Measurements from ENCODE around the gene TEN1. TPM values are rescaled to one million over a fixed set of nuclear protein-coding genes. Genes with fewer than 3 reads are reported as not detected.

Gene TEN1
- total RNA-seq, 2 experiments from 2014 or later, result 16.8 to 21.0 TPM

GRCh38 chr17:75979705-75980187 lies 706 bp downstream of the TEN1 start:
- Mint-ChIP-seq H3K27ac (peak overlapping the region; percentile 100), H3K9me3 (ENCODE audit: insufficient read depth) (no peaks in the 10 kb centered on the region), H3K4me1 (ENCODE audit: low read depth) (peaks cover 40% of the 10 kb centered on the region), H3K4me3 (peak overlapping the region; percentile 99), H3K27me3 (ENCODE audit: low read depth) (no peaks in the 10 kb centered on the region), H3K36me3 (ENCODE audit: low read depth) (peaks cover 19% of the 10 kb centered on the region)
- DNase-seq, result no peak
- POLR2A ChIA-PET, result interaction anchor here (0.6 to 0.7 kb wide), 3 partner anchors 15 to 195 kb away, joined by 3 to 4 read pairs (median 3); partner anchors contain the start of gene UNK
- ATAC-seq, result peak; percentile 47
- CTCF ChIA-PET, result interaction anchor here (1.0 to 1.9 kb wide), 4 partner anchors 9 to 337 kb away, joined by 3 to 10 read pairs (median 3); partner anchors contain the start of gene CDK3

- H3K27ac Mint-ChIP-seq, result peak overlapping the region; percentile 100
- peaks cover 19% of the 10 kb centered on the region for H3K36me3 Mint-ChIP-seq (ENCODE audit: low read depth)
- H3K4me1 Mint-ChIP-seq (ENCODE audit: low read depth), result peaks cover 40% of the 10 kb centered on the region
- ChIA-PET POLR2A (interaction anchor here (0.6 to 0.7 kb wide), 4 partner anchors 16 to 390 kb away, joined by 3 to 4 read pairs (median 3); partner anchors contain the start of gene UNK), CTCF (interaction anchor here (0.6 to 1.9 kb wide), 9 partner anchors 9 to 336 kb away, joined by 3 to 10 read pairs (median 3); partner anchors contain the start of gene CDK3)
- H3K4me3 Mint-ChIP-seq, result peak overlapping the region; percentile 99
- DNase-seq (no peak), ATAC-seq (no peak)
- H3K27me3 Mint-ChIP-seq (ENCODE audit: low read depth), result no peaks in the 10 kb centered on the region
- H3K9me3 Mint-ChIP-seq (ENCODE audit: insufficient read depth), result no peaks in the 10 kb centered on the region
Measured at GRCh38 chr17:75980188-75981018, 1.4 kb downstream of the TEN1 start.

- Mint-ChIP-seq H3K9me3 (ENCODE audit: insufficient read depth) (no peaks in the 10 kb centered on the region), H3K4me1 (ENCODE audit: low read depth) (peaks cover 34% of the 10 kb centered on the region), H3K27ac (peak overlapping the region; percentile 100), H3K27me3 (ENCODE audit: low read depth) (no peaks in the 10 kb centered on the region), H3K4me3 (peak overlapping the region; percentile 99), H3K36me3 (ENCODE audit: low read depth) (peaks cover 17% of the 10 kb centered on the region)
- DNase-seq, result no peak
- ATAC-seq, result no peak
- ChIA-PET POLR2A (interaction anchor here (0.7 kb wide), 1 partner anchor 15 kb away, joined by 3 read pairs; no protein-coding TSS in a partner anchor), CTCF (interaction anchor here (0.6 to 1.9 kb wide), 7 partner anchors 8 to 105 kb away, joined by 3 to 10 read pairs (median 3); partner anchors contain the start of gene CDK3)
Measured at GRCh38 chr17:75981019-75981615, 2.1 kb downstream of the TEN1 start.

- DNase-seq, result no peak
- ATAC-seq, result no peak
- H3K4me1 Mint-ChIP-seq (ENCODE audit: low read depth), result peaks cover 17% of the 10 kb centered on the region
- CTCF ChIA-PET, result interaction anchor here (1.3 to 2.4 kb wide), 2 partner anchors 17 to 106 kb away, joined by 4 to 13 read pairs; partner anchors contain the start of gene CDK3
- no peaks in the 10 kb centered on the region for H3K9me3 Mint-ChIP-seq (ENCODE audit: insufficient read depth)
- H3K36me3 Mint-ChIP-seq (ENCODE audit: low read depth), result peaks cover 11% of the 10 kb centered on the region
- no peak overlapping the region for H3K4me3 Mint-ChIP-seq
- POLR2A ChIA-PET, result no interaction called here
- H3K27ac Mint-ChIP-seq, result no peak overlapping the region
- no peaks in the 10 kb centered on the region for H3K27me3 Mint-ChIP-seq (ENCODE audit: low read depth)
Measured at GRCh38 chr17:75983501-75984181, 4.6 kb downstream of the TEN1 start.

- CTCF ChIA-PET, result no interaction called here
Measured at GRCh38 chr17:75985986-75986385, 6.9 kb downstream of the TEN1 start.

GRCh38 chr17:75987041-75987440 lies 8.0 kb downstream of the TEN1 start:
- no peaks in the 10 kb centered on the region for H3K4me1 Mint-ChIP-seq (ENCODE audit: low read depth)
- no peaks in the 10 kb centered on the region for H3K9me3 Mint-ChIP-seq (ENCODE audit: insufficient read depth)
- ChIA-PET POLR2A (no interaction called here), CTCF (interaction anchor here (1.3 kb wide), 1 partner anchor 13 kb away, joined by 4 read pairs; no protein-coding TSS in a partner anchor)
- DNase-seq, result no peak
- H3K4me3 Mint-ChIP-seq, result no peak overlapping the region
- no peaks in the 10 kb centered on the region for H3K27me3 Mint-ChIP-seq (ENCODE audit: low read depth)
- peaks cover 8% of the 10 kb centered on the region for H3K36me3 Mint-ChIP-seq (ENCODE audit: low read depth)
- H3K27ac Mint-ChIP-seq, result no peak overlapping the region
- no peak for ATAC-seq

More at GRCh38 chr17:75985986-75986385, 6.9 kb downstream of the TEN1 start:
- Mint-ChIP-seq H3K27ac (no peak overlapping the region), H3K27me3 (ENCODE audit: low read depth) (no peaks in the 10 kb centered on the region), H3K36me3 (ENCODE audit: low read depth) (peaks cover 4% of the 10 kb centered on the region), H3K9me3 (ENCODE audit: insufficient read depth) (no peaks in the 10 kb centered on the region), H3K4me3 (no peak overlapping the region), H3K4me1 (ENCODE audit: low read depth) (peaks cover 4% of the 10 kb centered on the region)
- ATAC-seq (no peak), DNase-seq (no peak)
- POLR2A ChIA-PET, result interaction anchor here (1.2 kb wide), 1 partner anchor 9 kb away, joined by 3 read pairs; no protein-coding TSS in a partner anchor

- Mint-ChIP-seq H3K27me3 (ENCODE audit: low read depth) (no peaks in the 10 kb centered on the region), H3K4me1 (ENCODE audit: low read depth) (peaks cover 6% of the 10 kb centered on the region), H3K9me3 (ENCODE audit: insufficient read depth) (no peaks in the 10 kb centered on the region), H3K27ac (no peak overlapping the region), H3K36me3 (ENCODE audit: low read depth) (peaks cover 12% of the 10 kb centered on the region), H3K4me3 (no peak overlapping the region)
- ChIA-PET POLR2A (no interaction called here), CTCF (interaction anchor here (1.8 kb wide), 1 partner anchor 9 kb away, joined by 4 read pairs; the partner anchor contains the start of gene CDK3)
- DNase-seq (no peak), ATAC-seq (no peak)
Measured at GRCh38 chr17:75991396-75991795, 12.4 kb downstream of the TEN1 start.

- no peak for ATAC-seq
- H3K9me3 Mint-ChIP-seq (ENCODE audit: insufficient read depth), result no peaks in the 10 kb centered on the region
- ChIA-PET POLR2A (interaction anchor here (0.8 kb wide), 1 partner anchor 9 kb away, joined by 3 read pairs; no protein-coding TSS in a partner anchor), CTCF (interaction anchor here (2.6 to 11.4 kb wide), 2 partner anchors 10 to 18 kb away, joined by 17 to 122 read pairs; no protein-coding TSS in a partner anchor)
- H3K27ac Mint-ChIP-seq, result no peak overlapping the region
- H3K27me3 Mint-ChIP-seq (ENCODE audit: low read depth), result no peaks in the 10 kb centered on the region
- no peak for DNase-seq
- H3K36me3 Mint-ChIP-seq (ENCODE audit: low read depth), result peaks cover 8% of the 10 kb centered on the region
- no peak overlapping the region for H3K4me3 Mint-ChIP-seq
- H3K4me1 Mint-ChIP-seq (ENCODE audit: low read depth), result peaks cover 19% of the 10 kb centered on the region
Measured at GRCh38 chr17:75994802-75995370, 15.8 kb downstream of the TEN1 start.

GRCh38 chr17:75995385-75995925 lies 16.4 kb downstream of the TEN1 start:
- ATAC-seq (no peak), DNase-seq (no peak)
- Mint-ChIP-seq H3K27me3 (ENCODE audit: low read depth) (no peaks in the 10 kb centered on the region), H3K4me3 (no peak overlapping the region), H3K27ac (no peak overlapping the region), H3K4me1 (ENCODE audit: low read depth) (peaks cover 19% of the 10 kb centered on the region), H3K36me3 (ENCODE audit: low read depth) (peaks cover 8% of the 10 kb centered on the region), H3K9me3 (ENCODE audit: insufficient read depth) (no peaks in the 10 kb centered on the region)
- ChIA-PET CTCF (interaction anchor here (2.6 to 11.4 kb wide), 2 partner anchors 10 to 17 kb away, joined by 17 to 122 read pairs; no protein-coding TSS in a partner anchor), POLR2A (interaction anchor here (0.7 to 0.8 kb wide), 2 partner anchors 10 to 14 kb away, joined by 3 read pairs; no protein-coding TSS in a partner anchor)

GRCh38 chr17:75996665-75997590 lies 17.9 kb downstream of the TEN1 start:
- DNase-seq (peak; percentile 49), ATAC-seq (peak; percentile 46)
- ChIA-PET POLR2A (interaction anchor here (0.8 to 1.5 kb wide), 3 partner anchors 212 to 275 kb away, joined by 3 to 4 read pairs (median 3); partner anchors contain the start of gene UNK), CTCF (interaction anchor here (0.6 to 11.4 kb wide), 7 partner anchors 8 to 306 kb away, joined by 3 to 122 read pairs (median 3); no protein-coding TSS in a partner anchor)
- peak overlapping the region; percentile 86 for H3K27ac Mint-ChIP-seq
- peaks cover 19% of the 10 kb centered on the region for H3K4me1 Mint-ChIP-seq (ENCODE audit: low read depth)
- peaks cover 4% of the 10 kb centered on the region for H3K36me3 Mint-ChIP-seq (ENCODE audit: low read depth)
- H3K27me3 Mint-ChIP-seq (ENCODE audit: low read depth), result no peaks in the 10 kb centered on the region
- no peaks in the 10 kb centered on the region for H3K9me3 Mint-ChIP-seq (ENCODE audit: insufficient read depth)
- peak overlapping the region; percentile 23 for H3K4me3 Mint-ChIP-seq

Data from activated CD8-positive, alpha-beta T cell treated with anti-CD3 and anti-CD28 coated beads, Interleukin-2, amount 10 ng/mL, durations not matched to agents 7 days and 5 days (primary cell).